ENCODE data around the gene C20orf144. TPM values are rescaled to one million over a fixed set of nuclear protein-coding genes. Genes with fewer than 3 reads are reported as not detected.

C20orf144 gene
- total RNA-seq, 2 donors from 2014 or later, result 0.12 to 0.81 TPM

DNA sequence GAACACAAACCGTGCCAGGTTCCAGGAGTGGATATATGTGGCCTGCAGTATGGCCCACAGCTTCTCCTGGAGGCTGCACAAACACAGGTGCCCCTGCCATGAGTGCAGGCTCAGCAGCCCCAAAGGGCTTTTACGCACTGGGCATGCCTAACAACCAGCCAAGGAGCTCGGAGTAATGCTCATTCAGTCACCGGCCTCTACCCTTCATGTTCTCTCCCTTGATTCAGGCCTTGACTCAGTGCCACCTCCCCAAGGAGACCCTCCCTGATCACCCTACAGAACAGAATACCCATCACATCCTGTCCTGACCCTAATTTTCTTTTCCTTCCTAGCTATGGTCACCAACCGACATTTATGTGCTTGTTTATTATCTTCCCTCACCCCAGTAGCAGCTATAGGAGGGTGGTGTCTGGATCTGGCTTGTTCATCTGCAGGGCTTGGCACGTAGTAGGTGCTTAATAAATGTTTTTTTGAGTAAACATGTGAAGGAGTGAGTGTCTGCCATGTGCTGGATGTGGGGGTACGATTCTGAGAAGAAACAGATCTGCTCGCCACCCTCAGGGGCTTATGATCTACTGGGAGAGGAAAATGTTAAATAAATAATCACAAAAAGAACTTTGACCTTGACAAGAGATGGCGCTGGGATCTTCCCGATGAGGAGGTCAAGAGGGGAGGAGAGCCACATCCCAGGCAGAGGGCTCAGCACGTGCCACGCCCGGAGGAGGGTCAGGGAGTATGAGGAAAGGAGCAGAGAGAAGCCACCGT is 48.7 kb downstream of the C20orf144 start:
- DNase-seq (ENCODE audit: low spot score), result no peak
- Mint-ChIP-seq H3K4me1 (ENCODE audit: low read depth in 2 of 2) (peaks cover 0 to 3% of the 10 kb centered on the region in 2 donors), H3K27ac (no peak overlapping the region), H3K4me3 (no peak overlapping the region), H3K36me3 (peaks cover 7% of the 10 kb centered on the region), H3K27me3 (no peaks in the 10 kb centered on the region), H3K9me3 (no peaks in the 10 kb centered on the region)
- no peak for ATAC-seq

DNA sequence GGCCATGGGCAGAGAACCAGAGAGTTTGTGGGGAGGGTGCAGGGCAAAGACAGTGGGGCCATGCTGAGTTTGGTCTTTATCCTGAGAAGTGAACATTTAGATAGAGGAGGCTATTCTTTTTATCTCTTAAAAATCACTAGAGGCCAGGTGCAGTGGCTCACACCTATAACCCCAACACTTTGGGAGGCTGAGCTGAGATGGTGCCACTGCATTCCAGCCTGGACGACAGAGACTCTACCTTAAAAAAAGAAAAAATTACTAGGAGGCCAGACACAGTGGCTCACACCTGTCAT is 49.3 kb downstream of the C20orf144 start:
- Mint-ChIP-seq H3K27ac (no peak overlapping the region), H3K4me1 (ENCODE audit: low read depth in 2 of 2) (peaks cover 0 to 3% of the 10 kb centered on the region in 2 donors), H3K36me3 (peaks cover 7% of the 10 kb centered on the region)

More for the DNA sequence above, 49.3 kb downstream of the C20orf144 start:
- Mint-ChIP-seq H3K4me3 (no peak overlapping the region), H3K9me3 (no peaks in the 10 kb centered on the region), H3K27me3 (no peaks in the 10 kb centered on the region)
- DNase-seq (ENCODE audit: low spot score), result no peak
- no peak for ATAC-seq

Other genes with a start within 250 kb of the C20orf144 start
- 1 to 10 TPM; 1.1 to 1.5 TPM for gene SNTA1, start 218.6 kb upstream of the C20orf144 start, total RNA-seq
- gene CBFA2T2, start 172.2 kb upstream of the C20orf144 start, total RNA-seq, result 10 to 100 TPM; 11.6 to 12.2 TPM
- gene ACTL10, start 4.6 kb downstream of the C20orf144 start, total RNA-seq, result 1 to 10 TPM; 1.7 to 4.3 TPM
- gene NECAB3, start 12.1 kb downstream of the C20orf144 start, total RNA-seq, result 10 to 100 TPM; 16.9 to 29.5 TPM
- 100 to 1,000 TPM in 1 of 2 donors, 10 to 100 TPM in 1; 45.4 to 123 TPM for gene E2F1, start 24.1 kb downstream of the C20orf144 start, total RNA-seq
- 1 to 10 TPM; 6.9 to 9.3 TPM for gene PXMP4, start 58.0 kb downstream of the C20orf144 start, total RNA-seq
- gene ZNF341, start 69.7 kb downstream of the C20orf144 start, total RNA-seq, result 1 to 10 TPM; 4.6 to 8.9 TPM
- 10 to 100 TPM; 62.3 to 84.5 TPM for gene CHMP4B, start 149.0 kb downstream of the C20orf144 start, total RNA-seq